Fibroblast of skin of left biceps (primary cell): ENCODE data around the gene KRTAP5-7.
"Not testable (repeated sequence)": the region's sequence is repeated elsewhere in the genome, so short reads cannot be mapped to it uniquely, and the experiment has no call there.

Experiments
- DNase-seq, 2 experiments: peaks; one replicate each; pipeline ENCODE4 v3.0.0-alpha.2; 2013; ENCODE audit warnings: low read depth in 2 of 2

Gene KRTAP5-7

DNA sequence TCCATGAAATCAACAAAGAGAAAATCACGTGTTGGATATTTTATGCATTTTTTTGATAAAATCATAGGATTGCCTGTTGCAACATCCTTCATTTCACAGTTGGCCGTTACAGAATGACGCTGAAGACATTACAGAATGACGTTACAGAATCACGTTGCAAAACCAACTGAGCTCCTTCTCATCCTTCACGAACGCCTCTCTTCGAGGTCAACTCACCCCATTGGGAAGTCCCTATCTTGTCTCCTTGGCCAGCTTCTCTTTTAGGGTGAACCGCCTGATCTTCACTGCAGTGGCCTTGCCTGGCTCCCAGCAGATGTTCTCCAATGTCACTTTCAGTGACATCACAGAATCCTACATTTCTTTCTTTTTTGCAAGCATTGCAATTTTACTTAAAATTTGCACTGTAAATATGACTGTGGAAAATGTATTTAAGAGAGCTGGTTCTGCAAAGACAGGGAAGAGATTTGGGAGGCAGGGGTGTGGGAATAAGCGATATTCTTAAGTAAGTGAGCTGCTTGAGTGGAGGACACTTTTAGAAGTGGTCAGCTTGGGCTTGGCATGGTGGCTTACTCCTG is 5.1 kb downstream of the KRTAP5-7 start:
- DNase-seq: no peak

DNA sequence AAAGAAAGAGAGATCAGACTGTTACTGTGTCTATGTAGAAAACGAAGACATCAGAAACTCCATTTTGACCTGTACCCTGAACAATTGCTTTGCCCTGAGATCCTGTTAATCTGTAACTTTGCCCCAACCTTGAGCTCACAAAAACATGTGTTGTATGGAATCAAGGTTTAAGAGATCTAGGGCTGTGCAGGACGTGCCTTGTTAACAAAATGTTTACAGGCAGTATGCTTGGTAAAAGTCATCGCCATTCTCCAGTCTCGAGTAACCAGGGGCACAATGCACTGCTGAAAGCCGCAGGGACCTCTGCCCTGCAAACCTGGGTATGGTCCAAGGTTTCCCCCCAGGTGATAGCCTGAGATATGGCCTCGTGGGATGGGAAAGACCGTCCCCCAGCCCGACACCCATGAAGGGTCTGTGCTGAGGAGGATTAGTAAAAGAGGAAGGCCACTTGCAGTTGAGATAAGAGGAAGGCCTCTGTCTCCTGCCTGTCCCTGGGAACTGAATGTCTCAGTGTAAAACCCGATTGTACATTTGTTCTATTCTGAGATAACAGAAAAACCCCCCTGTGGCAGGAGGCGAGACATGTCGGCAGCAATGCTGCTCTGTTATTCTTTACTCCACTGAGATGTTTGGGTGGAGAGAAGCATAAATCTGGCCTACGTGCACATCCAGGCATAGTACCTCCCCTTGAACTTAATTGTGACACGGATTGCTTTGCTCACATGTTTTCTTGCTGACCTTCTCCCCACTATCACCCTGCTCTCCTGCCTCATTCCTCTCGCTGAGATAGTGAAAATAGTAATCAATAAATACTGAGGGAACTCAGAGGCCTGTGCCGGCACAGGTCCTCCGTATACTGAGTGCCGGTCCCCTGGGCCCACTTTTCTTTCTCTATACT is 7.9 kb downstream of the KRTAP5-7 start:
- not testable (repeated sequence) for DNase-seq

DNA sequence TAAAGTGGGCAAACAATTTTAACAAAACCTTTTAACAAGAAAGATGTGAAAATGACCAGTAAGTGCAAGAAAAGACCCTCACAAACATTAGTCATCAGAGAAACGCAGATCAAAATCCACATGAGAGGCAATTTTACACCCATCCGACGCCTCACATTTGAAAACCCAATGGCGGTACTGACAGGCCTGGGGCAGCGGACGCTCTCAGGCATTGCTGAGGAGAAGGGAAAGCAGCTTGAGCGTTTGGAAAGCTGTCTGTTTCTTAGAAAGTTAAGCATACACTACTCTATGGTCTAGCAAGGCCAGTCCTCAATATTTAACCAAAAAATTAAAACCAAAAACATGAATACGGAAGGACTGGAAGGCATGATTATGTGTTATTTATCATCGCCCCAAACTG is 8.8 kb downstream of the KRTAP5-7 start:
- no peak for DNase-seq

DNA sequence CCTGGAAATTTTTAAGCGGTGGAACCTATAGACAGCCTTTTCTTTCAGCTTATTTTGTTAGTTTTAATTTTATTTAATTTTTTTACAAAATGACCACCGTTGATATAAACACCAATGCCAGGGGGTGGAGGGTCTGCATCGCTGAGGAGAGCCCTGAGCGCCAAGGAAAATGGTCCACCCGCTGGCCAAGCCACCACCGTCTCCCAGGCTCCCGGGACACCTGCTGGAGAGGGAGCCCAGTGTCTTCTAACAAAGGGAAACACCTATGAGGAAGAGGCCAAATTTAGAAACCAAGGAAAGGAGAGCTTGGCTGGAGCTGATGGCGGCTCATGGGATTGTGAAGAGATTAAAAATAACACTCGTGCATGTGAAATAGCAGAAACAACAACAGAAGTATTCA is 10.5 kb downstream of the KRTAP5-7 start:
- no peak for DNase-seq

DNA sequence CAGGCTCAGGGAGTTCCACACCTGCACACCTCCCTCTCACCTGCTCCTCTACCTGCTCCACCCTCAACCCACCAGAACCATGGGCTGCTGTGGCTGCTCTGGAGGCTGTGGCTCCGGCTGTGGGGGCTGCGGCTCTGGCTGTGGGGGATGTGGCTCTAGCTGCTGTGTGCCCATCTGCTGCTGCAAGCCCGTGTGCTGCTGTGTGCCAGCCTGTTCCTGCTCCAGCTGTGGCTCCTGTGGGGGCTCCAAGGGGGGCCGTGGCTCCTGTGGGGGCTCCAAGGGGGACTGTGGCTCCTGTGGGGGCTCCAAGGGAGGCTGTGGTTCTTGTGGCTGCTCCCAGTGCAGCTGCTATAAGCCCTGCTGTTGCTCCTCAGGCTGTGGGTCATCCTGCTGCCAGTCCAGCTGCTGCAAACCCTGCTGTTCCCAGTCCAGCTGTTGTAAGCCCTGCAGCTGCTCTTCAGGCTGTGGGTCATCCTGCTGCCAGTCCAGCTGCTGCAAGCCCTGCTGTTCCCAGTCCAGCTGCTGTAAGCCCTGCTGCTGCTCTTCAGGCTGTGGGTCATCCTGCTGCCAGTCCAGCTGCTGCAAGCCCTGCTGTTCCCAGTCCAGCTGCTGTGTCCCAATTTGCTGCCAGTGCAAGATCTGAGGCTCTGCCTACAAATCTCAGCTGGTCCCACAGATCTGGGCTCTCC is 11.1 kb downstream of the KRTAP5-7 start, which contains the start of gene KRTAP5-8:
Gene KRTAP5-8, plus strand, starts transcription at position 49 of the 689 bp plus-strand sequence. Its CDS starts 31 bp downstream, at position 80.
- not testable (repeated sequence) for DNase-seq

DNA sequence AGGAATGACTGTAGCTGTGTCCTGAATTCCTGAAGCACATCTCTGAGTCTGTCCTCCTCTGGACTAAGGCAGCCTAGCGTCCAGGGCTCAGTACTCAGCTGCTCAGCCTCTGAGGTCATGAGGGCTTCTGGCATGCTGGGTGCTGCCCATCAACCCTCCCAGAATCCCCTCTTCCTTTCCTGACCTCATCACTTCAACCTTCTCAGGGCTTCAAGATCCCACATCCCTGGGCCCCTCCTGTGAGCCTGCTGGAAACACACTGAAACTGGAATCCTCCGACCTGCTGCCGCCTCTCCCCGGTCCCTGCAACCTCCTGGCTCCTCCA is 11.6 kb downstream of the KRTAP5-7 start:
- DNase-seq: no peak

DNA sequence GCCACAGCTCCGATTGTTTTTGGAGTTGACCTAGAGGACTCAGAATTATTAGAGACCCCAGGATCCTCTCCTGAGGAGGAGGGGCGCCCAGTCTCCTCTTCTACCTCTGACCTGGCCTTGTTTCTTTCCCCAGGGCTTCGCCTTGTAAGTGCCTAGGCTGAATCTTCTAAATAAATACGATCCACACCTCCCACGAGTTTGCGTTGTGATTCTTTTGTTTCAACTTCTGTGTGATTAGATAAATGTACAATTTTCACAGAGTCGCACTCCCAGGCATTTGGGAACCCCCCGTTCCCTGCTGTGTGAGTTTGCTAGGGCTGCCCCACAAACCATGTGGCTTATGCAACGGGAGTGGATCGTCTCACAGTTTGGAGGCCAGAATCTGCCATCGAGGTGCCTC is 11.9 kb downstream of the KRTAP5-7 start:
- no peak for DNase-seq

DNA sequence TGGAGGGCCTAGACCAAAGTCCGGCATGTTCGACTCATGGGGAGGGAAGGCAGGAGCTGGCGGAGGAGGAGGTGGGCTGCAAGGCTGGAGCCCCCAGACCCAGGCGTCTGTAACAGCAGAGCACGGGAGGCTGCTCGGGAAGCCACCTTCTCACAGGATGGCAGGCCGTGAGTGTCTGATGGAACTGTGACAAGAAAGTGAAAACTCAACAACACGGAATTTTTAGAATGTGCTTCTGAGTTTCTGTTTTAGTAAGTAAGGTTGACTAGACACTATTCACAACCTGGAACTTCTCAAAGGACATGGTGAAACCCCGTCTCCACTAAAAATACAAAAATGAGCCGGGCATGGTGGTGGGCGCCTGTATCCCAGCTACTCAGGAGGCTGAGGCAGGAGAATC is 12.9 kb downstream of the KRTAP5-7 start:
- DNase-seq: not testable (repeated sequence)

DNA sequence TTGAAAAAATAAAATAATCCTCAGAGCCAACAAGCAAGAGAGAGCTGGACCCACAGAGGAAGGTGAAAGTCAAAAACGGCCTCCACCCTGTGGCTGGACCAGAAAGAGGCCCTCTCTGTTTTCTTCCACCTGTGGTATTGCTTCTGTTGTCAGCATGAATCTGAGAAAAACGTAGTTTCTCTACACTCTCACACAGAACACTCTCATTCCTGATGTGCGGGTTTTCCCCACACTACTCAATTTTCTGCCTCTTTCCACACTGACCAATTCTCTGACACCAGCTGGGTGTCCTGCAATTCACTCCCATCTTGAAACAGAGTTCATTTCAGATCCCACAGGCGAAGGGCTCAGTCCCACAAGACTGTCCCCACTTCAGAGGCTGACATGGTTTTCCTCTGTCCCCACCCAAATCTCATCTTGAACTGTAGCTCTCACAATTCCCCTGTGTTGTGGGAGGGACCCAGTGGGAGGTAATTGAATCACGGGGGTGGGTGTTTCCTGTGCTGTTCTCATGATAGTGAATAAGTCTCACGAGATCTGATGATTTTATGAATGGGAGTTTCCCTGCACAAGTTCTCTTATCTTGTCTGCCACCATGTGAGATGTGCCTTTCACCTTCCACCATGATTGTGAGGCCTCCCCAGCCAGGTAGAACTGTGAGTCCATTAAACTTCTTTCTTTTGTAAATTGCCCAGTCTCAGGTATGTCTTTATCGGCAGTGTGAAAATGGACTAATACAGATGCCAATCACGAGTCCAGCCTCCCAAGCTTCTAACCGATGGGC is 13.6 kb downstream of the KRTAP5-7 start:
- not testable (repeated sequence) for DNase-seq

DNA sequence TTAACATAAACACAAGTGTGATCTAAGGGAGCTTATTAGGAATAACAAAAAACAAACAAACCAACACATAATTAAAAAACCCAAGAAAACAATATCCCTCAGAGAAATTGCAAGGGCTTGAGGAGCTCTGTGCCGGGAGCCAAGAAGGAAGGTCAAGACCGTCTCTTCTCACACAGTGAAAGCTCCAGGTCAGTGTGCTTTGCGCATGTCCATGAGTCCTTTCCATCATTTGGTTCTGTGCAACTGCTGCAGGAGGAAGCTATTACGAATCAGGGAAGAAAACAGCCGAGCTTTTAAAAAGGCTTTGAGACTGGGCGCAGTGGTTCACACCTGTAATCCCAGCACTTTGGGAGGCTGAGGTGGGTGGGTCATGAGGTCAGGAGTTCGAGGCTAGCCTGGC is 15.3 kb downstream of the KRTAP5-7 start:
- no peak for DNase-seq

DNA sequence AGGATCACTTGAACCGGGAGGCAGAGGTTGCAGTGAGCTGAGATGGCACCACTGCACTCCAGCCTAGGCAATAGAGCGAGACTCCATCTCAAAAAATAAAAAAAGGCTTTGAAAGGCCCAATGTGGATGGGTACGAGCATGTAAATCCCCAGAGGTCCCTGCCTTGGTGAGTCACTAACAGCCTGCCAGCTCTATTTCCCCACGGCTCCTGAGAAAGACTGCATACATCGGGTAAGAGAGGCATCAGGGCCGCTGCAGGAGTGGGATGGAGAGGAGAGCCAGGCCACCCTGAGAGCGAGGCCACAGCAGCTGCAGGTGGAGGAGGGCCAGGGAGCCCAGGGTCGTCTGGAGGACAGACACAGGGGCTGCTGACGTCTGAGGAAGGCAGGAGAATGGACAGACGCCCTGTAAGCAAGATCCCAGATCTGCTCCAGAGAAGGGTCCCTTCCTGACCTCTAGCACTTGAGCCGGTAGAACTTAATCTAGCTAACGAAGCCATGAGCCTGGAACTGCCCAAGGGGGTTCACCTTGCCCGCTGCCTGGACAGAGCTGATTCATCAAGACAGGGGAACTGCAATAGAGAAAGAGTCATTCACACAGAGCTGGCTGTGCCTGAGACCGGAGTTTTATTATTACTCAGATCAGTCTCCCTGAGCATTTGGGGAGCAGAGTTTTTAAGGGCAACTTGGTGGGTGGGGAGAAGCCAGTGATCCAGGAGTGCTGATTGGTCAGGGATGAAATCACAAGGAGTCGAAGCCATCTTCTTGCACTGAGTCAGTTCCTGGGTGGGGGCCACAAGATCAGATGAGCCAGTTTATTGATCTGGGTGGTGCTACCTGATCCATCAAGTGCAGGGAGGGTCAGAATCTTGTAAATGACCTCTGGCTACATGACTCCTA is 16.1 kb downstream of the KRTAP5-7 start:
- no peak for DNase-seq

DNA sequence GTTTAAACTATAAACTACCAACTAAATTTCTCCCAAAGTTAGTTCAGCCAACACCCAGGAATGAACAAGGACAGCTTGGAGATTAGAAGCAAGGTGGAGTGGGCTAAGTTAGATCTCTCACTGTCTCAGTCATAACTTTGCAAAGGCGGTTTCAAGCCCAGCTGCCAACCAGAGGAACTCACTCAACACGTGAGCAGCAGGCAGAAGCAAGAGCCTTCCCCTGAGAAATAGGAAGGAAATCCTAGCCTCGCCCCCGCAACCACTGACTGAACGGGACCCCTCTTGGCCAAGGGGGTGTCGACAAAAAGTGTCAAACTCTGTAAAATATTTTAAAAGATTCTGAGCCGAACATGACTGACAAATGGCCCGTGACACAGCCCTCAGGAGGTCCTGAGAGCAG is 16.8 kb downstream of the KRTAP5-7 start:
- no peak for DNase-seq

DNA sequence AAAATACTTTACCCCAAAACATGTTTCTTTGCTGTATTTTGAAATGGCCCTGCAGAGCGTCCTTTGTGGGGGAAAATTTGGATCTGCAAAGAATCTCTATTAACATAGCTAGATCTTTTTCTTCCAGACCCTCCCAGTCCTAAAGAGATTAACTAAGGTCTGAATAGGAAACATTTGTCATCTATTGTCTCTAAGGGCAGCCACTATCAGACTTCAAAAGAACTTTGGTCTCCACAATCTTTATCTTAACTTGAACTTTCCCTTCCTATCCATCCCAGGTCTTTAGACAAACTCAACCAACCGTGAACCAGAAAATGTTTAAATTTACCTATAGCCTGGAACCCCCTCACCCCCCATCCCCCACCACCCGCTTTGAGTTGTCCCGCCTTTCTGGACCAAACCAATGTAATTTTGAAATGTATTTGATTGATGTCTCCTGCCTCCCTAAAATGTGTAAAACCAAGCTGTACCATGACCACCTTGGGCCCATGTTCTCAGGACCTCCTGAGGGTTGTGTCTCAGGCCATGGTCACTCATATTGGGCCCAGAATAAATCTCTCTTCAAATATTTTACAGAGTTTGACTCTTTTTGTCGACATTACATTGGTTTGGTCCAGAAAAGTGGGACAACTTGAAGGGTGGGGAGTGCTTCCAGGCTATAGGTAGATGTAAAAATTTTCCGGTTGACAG is 17.6 kb downstream of the KRTAP5-7 start:
- no peak for DNase-seq

DNA sequence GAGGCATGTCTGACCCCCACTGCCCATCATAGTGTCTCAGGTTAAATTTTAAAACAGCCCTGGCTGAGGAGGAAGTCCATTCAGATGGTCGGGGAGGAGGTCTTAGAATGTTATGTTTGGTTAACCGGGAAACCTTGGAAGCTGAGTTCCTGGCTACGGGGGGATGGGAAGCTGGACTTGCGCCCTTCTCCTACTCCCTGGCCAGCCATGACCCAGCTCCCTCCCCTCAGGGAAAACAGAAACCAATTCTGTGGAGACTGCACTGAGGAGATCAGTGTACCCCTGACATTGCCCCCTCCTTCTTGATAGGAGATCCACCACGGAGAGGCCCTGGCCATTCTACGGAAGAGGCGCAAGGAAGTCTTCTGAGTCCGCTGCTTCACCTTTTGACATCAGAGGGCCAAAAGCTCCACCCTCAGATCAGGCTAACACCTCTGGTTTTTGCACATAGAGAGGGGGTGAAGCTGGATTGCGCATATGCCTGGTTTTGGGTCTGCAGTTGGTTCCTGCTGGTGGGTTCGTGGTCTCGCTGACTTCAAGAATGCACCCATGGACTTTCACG is 18.4 kb downstream of the KRTAP5-7 start:
- no peak for DNase-seq

DNA sequence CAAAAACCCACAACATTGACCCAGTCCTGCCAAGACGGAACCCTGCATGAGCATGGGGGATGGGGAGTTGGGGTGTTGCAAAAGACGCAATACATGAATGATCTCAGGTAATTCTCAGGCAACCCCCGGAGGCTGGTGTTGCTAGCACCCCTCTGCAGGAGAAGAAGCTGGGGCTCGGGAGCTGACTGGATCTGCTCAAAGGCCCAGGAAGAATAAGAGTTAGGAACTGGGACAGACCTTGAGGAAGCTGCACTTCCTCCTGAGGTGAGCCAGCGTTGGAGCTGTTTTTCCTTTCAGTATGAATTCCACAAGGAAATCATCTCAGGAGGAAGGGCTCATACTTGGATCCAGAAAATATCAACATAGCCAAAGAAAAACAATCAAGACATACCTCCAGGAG is 21.1 kb downstream of the KRTAP5-7 start, which contains the start of gene KRTAP5-9:
Gene KRTAP5-9, plus strand, starts transcription at position 301 of the 400 bp plus-strand sequence. CDS start 238 bp downstream, outside the sequence.
- DNase-seq: no peak

DNA sequence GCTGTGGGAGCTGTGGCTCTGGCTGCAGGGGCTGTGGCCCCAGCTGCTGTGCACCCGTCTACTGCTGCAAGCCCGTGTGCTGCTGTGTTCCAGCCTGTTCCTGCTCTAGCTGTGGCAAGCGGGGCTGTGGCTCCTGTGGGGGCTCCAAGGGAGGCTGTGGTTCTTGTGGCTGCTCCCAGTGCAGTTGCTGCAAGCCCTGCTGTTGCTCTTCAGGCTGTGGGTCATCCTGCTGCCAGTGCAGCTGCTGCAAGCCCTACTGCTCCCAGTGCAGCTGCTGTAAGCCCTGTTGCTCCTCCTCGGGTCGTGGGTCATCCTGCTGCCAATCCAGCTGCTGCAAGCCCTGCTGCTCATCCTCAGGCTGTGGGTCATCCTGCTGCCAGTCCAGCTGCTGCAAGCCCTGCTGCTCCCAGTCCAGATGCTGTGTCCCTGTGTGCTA is 21.7 kb downstream of the KRTAP5-7 start:
- DNase-seq: no peak

DNA sequence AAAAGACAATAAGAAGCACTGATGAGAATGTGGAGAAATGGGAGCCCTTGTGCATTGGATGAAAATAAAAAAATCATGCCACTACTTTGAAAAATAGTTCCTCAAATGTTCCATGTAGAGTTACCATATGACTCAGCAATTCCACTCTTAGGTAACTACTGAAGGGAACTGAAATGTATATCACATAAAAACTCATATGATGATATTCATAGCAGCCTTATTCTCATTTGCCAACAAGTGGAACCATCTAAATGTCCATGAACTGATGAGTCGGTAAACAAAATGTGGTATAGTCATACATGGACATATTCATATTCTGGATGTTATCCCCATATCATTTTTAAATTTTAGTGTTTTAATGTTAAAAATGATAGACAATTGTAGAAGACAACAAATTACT is 24.6 kb downstream of the KRTAP5-7 start:
- no peak for DNase-seq

DNA sequence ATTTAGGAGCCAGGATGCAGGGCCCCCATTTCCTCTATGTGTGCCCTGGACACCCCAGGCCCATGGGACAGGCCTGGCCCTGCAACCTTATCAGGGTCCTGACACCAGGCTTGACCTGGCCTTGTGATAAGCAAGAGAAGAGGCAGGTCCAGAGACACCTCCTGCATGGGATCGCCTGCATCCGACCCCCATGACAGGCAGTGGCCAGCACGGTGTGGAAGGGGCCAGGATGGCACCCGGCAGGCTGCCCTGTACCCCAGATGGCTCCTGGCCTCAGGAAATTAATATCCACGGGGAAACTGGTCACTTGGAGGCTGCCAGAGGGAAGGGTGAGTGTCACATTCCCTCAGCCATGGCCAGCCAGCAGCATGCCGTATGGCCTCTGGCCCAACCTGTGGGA is 27.9 kb downstream of the KRTAP5-7 start:
- DNase-seq: no peak

DNA sequence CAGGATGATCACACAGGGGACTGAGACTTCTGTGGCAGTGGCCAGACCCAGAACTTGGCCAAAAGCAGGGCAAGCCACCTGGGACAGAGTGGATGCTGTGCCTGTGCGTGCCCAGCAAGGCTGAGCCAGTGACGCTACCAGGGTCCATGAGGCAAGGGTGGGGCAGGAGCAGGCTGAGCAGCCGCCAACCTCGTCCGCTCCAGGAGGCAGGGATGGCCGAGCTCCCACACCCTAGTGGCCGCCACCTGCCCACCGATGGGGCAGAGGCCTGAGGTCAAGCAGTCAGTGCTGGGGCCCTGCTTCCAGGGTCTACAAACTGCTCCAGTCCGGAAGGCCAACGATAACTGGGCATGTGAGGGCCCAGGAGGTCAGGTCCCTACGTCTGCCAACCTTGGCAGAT is 28.4 kb downstream of the KRTAP5-7 start:
- DNase-seq: no peak

DNA sequence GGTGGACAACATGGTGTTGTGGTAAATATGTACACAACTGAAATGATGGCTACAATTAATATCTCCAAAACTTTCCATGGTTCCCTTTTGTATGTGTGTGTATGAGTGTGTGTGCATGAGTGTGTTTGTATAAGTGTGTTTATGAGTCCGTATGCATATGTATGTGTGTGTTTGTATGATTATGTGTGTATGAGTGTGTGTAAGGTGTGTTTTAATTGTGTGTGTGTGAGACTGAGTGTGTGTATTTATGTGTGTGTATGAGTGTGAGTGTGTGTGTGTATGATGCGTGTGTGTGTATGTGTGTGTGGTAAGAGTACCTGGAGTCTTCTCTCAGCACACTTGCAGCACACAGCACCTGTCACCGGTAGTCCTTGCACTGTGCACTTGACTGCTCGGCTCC is 29.0 kb downstream of the KRTAP5-7 start:
- DNase-seq: no peak
